Naive thymus-derived CD4-positive, alpha-beta T cell (primary cell): Measurements from ENCODE around the gene ANKRD17. TPM values are rescaled to one million over a fixed set of nuclear protein-coding genes. Genes with fewer than 3 reads are reported as not detected.

Experiments used
- ATAC-seq: fragments of 150-1000 bp; cut with Tn5 transposase; 2 replicates; pipeline ENCODE4 v1.10.0; 2021; ENCODE audit warnings: mild to moderate bottlenecking, moderate library complexity
- CTCF ChIA-PET: fragments of 350-600 bp; sonication (Branson Sonifier 250); formaldehyde crosslinking; loops from one replicate; lab custom pipeline; 2021; ENCODE audit warnings: antibody characterized with exemption; lab: Charles Lee
- POLR2A ChIA-PET: fragments of 350-600 bp; sonication (Branson Sonifier 250); formaldehyde crosslinking; loops from one replicate; lab custom pipeline; 2021; ENCODE audit warnings: antibody characterized with exemption, inconsistent platforms; lab: Charles Lee
- DNase-seq, 9 donors: peaks; one replicate each; pipeline versions ENCODE4 v3.0.0 to v3.0.0-alpha.2; 2020 to 2022; ENCODE audit warnings: mixed read lengths in 1 of 9
- H3K27ac ChIP-seq: one replicate; pipeline ENCODE4 v1.7.0; 2013; ENCODE audit warnings: mild to moderate bottlenecking, low read depth, low read length, moderate library complexity
- H3K27me3 ChIP-seq, 2 donors: one replicate each; pipeline ENCODE4 v1.7.0; 2013; ENCODE audit warnings: low read length in 2 of 2, mild to moderate bottlenecking in 2 of 2, moderate library complexity in 2 of 2; ENCODE audit not compliant: control insufficient read depth in 2 of 2, insufficient read depth in 2 of 2
- H3K36me3 ChIP-seq, 3 experiments: 1 replicate in 2 of 3; 2 replicates in 1 of 3; pipeline ENCODE4 v1.7.0; 2013; ENCODE audit warnings: low read length in 3 of 3, mild to moderate bottlenecking in 3 of 3, moderate library complexity in 1 of 3; ENCODE audit not compliant: insufficient read depth in 3 of 3, control insufficient read depth in 2 of 3
- H3K4me1 ChIP-seq, 2 donors: one replicate each; pipeline ENCODE4 v1.7.0; 2013; ENCODE audit warnings: low read length in 2 of 2, mild to moderate bottlenecking in 2 of 2, moderate library complexity in 1 of 2; ENCODE audit not compliant: control insufficient read depth in 2 of 2, insufficient read depth in 2 of 2
- H3K4me3 ChIP-seq: 2 replicates; pipeline ENCODE4 v1.7.0; 2013; ENCODE audit warnings: mild to moderate bottlenecking, low read length
- H3K9me3 ChIP-seq, 3 experiments: 1 replicate in 2 of 3; 2 replicates in 1 of 3; pipeline ENCODE4 v1.7.0; 2013; ENCODE audit warnings: low read length in 3 of 3; ENCODE audit not compliant: control insufficient read depth in 2 of 3
- H3K27ac Mint-ChIP-seq, 9 donors: one replicate each; pipeline ENCODE4 v1.8.0; 2020 to 2022; ENCODE audit warnings: mixed read lengths in 9 of 9, mild to moderate bottlenecking in 8 of 9, moderate library complexity in 5 of 9, inconsistent platforms in 2 of 9
- H3K27me3 Mint-ChIP-seq, 5 donors: one replicate each; pipeline ENCODE4 v1.8.0; 2021 to 2022; ENCODE audit warnings: mixed read lengths in 5 of 5, mild to moderate bottlenecking in 1 of 5
- H3K36me3 Mint-ChIP-seq, 5 donors: one replicate each; pipeline ENCODE4 v1.8.0; 2020 to 2022; ENCODE audit warnings: mixed read lengths in 5 of 5, mild to moderate bottlenecking in 3 of 5, inconsistent platforms in 1 of 5
- H3K4me1 Mint-ChIP-seq, 7 donors: one replicate each; pipeline ENCODE4 v1.8.0; 2020 to 2022; ENCODE audit warnings: mixed read lengths in 7 of 7, mild to moderate bottlenecking in 3 of 7, inconsistent platforms in 1 of 7
- H3K4me3 Mint-ChIP-seq, 10 donors: one replicate each; pipeline ENCODE4 v1.8.0; 2020 to 2022; ENCODE audit warnings: mild to moderate bottlenecking in 10 of 10, mixed read lengths in 10 of 10, moderate library complexity in 6 of 10, inconsistent platforms in 2 of 10
- H3K9me3 Mint-ChIP-seq, 11 donors: one replicate each; pipeline ENCODE4 v1.8.0; 2020 to 2022; ENCODE audit warnings: mixed read lengths in 11 of 11, mild to moderate bottlenecking in 4 of 11, inconsistent platforms in 1 of 11, moderate library complexity in 1 of 11
- intact Hi-C, 2 donors: fragments of 100-400 bp; cut with micrococcal nuclease; formaldehyde crosslinking; loops; one replicate each; pipeline ENCODE4 v1.15.1; 2023
- polyA plus RNA-seq, 2 donors: library from polyadenylated mRNA; unstranded; fragments of 300-500 nt; fragmentation: Illumina TruSeq; gene quantifications; one replicate each; pipeline ENCODE4 v1.2.3, GENCODE V29; 2021
- total RNA-seq, 6 experiments: library from RNA in 5 of 6; stranded (reverse) in 5 of 6; gene quantifications; 1 replicate in 5 of 6; 2 replicates in 1 of 6; pipeline ENCODE4 v1.2.3 and lab custom pipeline; 2021 to 2026

The ANKRD17 gene
- total and polyA plus RNA-seq, 7 experiments from 2014 or later: 13.1 to 67.5 (median 54.8) TPM

GRCh38 chr4:73244945-73245601 is 13.5 kb downstream of the ANKRD17 start:
- Histone ChIP-seq H3K4me1 (peaks cover 11% of the 10 kb centered on the region in 2 donors), H3K9me3 (no peaks in the 10 kb centered on the region), H3K27ac (no peak overlapping the region), H3K27me3 (no peaks in the 10 kb centered on the region), H3K36me3 (no peaks in the 10 kb centered on the region), H3K4me3 (no peak overlapping the region)
- H3K4me1 Mint-ChIP-seq: peaks cover 32 to 90% (median 80%) of the 10 kb centered on the region in 7 donors
- ChIA-PET POLR2A (no interaction called here), CTCF (no interaction called here)
- no peaks in the 10 kb centered on the region for H3K9me3 Mint-ChIP-seq
- peaks cover 0 to 38% (median 17%) of the 10 kb centered on the region in 5 donors for H3K36me3 Mint-ChIP-seq
- intact Hi-C loops: loop anchor here in 1 of 2 donors (2.0 kb wide), 1 partner anchor 14 kb away; no protein-coding TSS in a partner anchor
- H3K27ac Mint-ChIP-seq: peak overlapping the region in 6 of 9 donors; percentile 15 to 77 (median 32)
- H3K27me3 Mint-ChIP-seq: no peaks in the 10 kb centered on the region
- ATAC-seq (no peak), DNase-seq (no peak)
- H3K4me3 Mint-ChIP-seq: peak overlapping the region in 8 of 10 donors; percentile 2 to 62 (median 21)

- no peak for ATAC-seq
- POLR2A ChIA-PET: no interaction called here
- CTCF ChIA-PET: no interaction called here
Measured at GRCh38 chr4:73237044-73237443, 21.6 kb downstream of the ANKRD17 start.

GRCh38 chr4:73236151-73236550 is 22.4 kb downstream of the ANKRD17 start:
- Histone ChIP-seq H3K4me1 (no peaks in the 10 kb centered on the region), H3K27ac (no peak overlapping the region), H3K4me3 (no peak overlapping the region), H3K27me3 (no peaks in the 10 kb centered on the region), H3K9me3 (no peaks in the 10 kb centered on the region), H3K36me3 (peaks cover 0 to 13% (median 6%) of the 10 kb centered on the region in 3 experiments)
- H3K36me3 Mint-ChIP-seq: peaks cover 0 to 44% (median 28%) of the 10 kb centered on the region in 5 donors
- H3K9me3 Mint-ChIP-seq: peaks cover 0 to 1% (median 0%) of the 10 kb centered on the region in 11 donors
- H3K27ac Mint-ChIP-seq: peak overlapping the region in 2 of 9 donors; percentile 33 to 43
- H3K4me1 Mint-ChIP-seq: peaks cover 25 to 69% (median 64%) of the 10 kb centered on the region in 7 donors
- DNase-seq: no peak
- ChIA-PET CTCF (interaction anchor here (1.0 kb wide), 1 partner anchor 20 kb away, joined by 4 read pairs; no protein-coding TSS in a partner anchor), POLR2A (interaction anchor here (0.7 kb wide), 1 partner anchor 9 kb away, joined by 3 read pairs; no protein-coding TSS in a partner anchor)
- no peak overlapping the region for H3K4me3 Mint-ChIP-seq
- H3K27me3 Mint-ChIP-seq: no peaks in the 10 kb centered on the region
- no peak for ATAC-seq
- intact Hi-C loops: no loop called here

More at GRCh38 chr4:73237044-73237443, 21.6 kb downstream of the ANKRD17 start:
- Histone ChIP-seq H3K4me1 (no peaks in the 10 kb centered on the region), H3K27me3 (no peaks in the 10 kb centered on the region), H3K27ac (no peak overlapping the region), H3K4me3 (no peak overlapping the region), H3K9me3 (no peaks in the 10 kb centered on the region), H3K36me3 (peaks cover 0 to 11% (median 6%) of the 10 kb centered on the region in 3 experiments)
- H3K4me1 Mint-ChIP-seq: peaks cover 28 to 68% (median 62%) of the 10 kb centered on the region in 7 donors
- H3K9me3 Mint-ChIP-seq: peaks cover 0 to 1% (median 0%) of the 10 kb centered on the region in 11 donors
- no peak overlapping the region for H3K4me3 Mint-ChIP-seq
- DNase-seq: no peak
- H3K27ac Mint-ChIP-seq: peak overlapping the region in 8 of 9 donors; percentile 9 to 81 (median 45)
- peaks cover 0 to 40% (median 24%) of the 10 kb centered on the region in 5 donors for H3K36me3 Mint-ChIP-seq
- intact Hi-C loops: no loop called here
- H3K27me3 Mint-ChIP-seq: no peaks in the 10 kb centered on the region

GRCh38 chr4:73234712-73235111 is 23.9 kb downstream of the ANKRD17 start:
- DNase-seq (no peak), ATAC-seq (no peak)
- Histone ChIP-seq H3K9me3 (no peaks in the 10 kb centered on the region), H3K4me1 (no peaks in the 10 kb centered on the region), H3K4me3 (no peak overlapping the region), H3K36me3 (peaks cover 0 to 14% (median 6%) of the 10 kb centered on the region in 3 experiments), H3K27ac (no peak overlapping the region), H3K27me3 (no peaks in the 10 kb centered on the region)
- Mint-ChIP-seq H3K27me3 (no peaks in the 10 kb centered on the region), H3K4me3 (no peak overlapping the region), H3K4me1 (peaks cover 21 to 67% (median 59%) of the 10 kb centered on the region in 7 donors), H3K9me3 (peaks cover 0 to 1% (median 0%) of the 10 kb centered on the region in 11 donors), H3K36me3 (peaks cover 0 to 51% (median 29%) of the 10 kb centered on the region in 5 donors), H3K27ac (peak overlapping the region in 3 of 9 donors; percentile 28 to 55 (median 34))
- intact Hi-C loops: no loop called here
- ChIA-PET CTCF (no interaction called here), POLR2A (interaction anchor here (1.6 kb wide), 1 partner anchor 35 kb away, joined by 3 read pairs; no protein-coding TSS in a partner anchor)

GRCh38 chr4:73231518-73232487 is 26.8 kb downstream of the ANKRD17 start:
- peaks cover 0 to 14% (median 6%) of the 10 kb centered on the region in 3 experiments for H3K36me3 ChIP-seq
- Mint-ChIP-seq H3K4me3 (no peak overlapping the region), H3K4me1 (peaks cover 14 to 39% (median 36%) of the 10 kb centered on the region in 7 donors), H3K27ac (peak overlapping the region in 7 of 9 donors; percentile 13 to 69 (median 33)), H3K9me3 (peaks cover 0 to 1% (median 0%) of the 10 kb centered on the region in 11 donors), H3K27me3 (no peaks in the 10 kb centered on the region), H3K36me3 (peaks cover 0 to 45% (median 33%) of the 10 kb centered on the region in 5 donors)
- H3K27ac ChIP-seq: no peak overlapping the region
- intact Hi-C loops: loop anchor here in 1 of 2 donors (2.0 kb wide), 1 partner anchor 13 kb away; no protein-coding TSS in a partner anchor
- POLR2A ChIA-PET: no interaction called here
- CTCF ChIA-PET: no interaction called here
- ATAC-seq (no peak), DNase-seq (no peak)
- no peaks in the 10 kb centered on the region for H3K27me3 ChIP-seq
- H3K4me3 ChIP-seq: no peak overlapping the region
- H3K4me1 ChIP-seq: no peaks in the 10 kb centered on the region
- H3K9me3 ChIP-seq: no peaks in the 10 kb centered on the region

- peaks cover 0 to 14% (median 6%) of the 10 kb centered on the region in 3 experiments for H3K36me3 ChIP-seq
- H3K4me3 Mint-ChIP-seq: no peak overlapping the region
- H3K27me3 Mint-ChIP-seq: no peaks in the 10 kb centered on the region
- ChIA-PET CTCF (no interaction called here), POLR2A (no interaction called here)
- H3K4me3 ChIP-seq: no peak overlapping the region
- intact Hi-C loops: loop anchor here in 1 of 2 donors (2.0 kb wide), 1 partner anchor 14 kb away; no protein-coding TSS in a partner anchor
- no peaks in the 10 kb centered on the region for H3K4me1 ChIP-seq
- no peaks in the 10 kb centered on the region for H3K9me3 ChIP-seq
- no peak for ATAC-seq
- H3K27ac ChIP-seq: no peak overlapping the region
- H3K36me3 Mint-ChIP-seq: peaks cover 0 to 43% (median 33%) of the 10 kb centered on the region in 5 donors
- DNase-seq: no peak
- H3K27me3 ChIP-seq: no peaks in the 10 kb centered on the region
- H3K4me1 Mint-ChIP-seq: peaks cover 12 to 37% (median 30%) of the 10 kb centered on the region in 7 donors
- H3K27ac Mint-ChIP-seq: peak overlapping the region in 5 of 9 donors; percentile 12 to 69 (median 33)
- H3K9me3 Mint-ChIP-seq: peaks cover 0 to 1% (median 0%) of the 10 kb centered on the region in 11 donors
Measured at GRCh38 chr4:73230865-73231517, 27.6 kb downstream of the ANKRD17 start.
